KMS-11 (cell line): ENCODE measurements around the gene AFF3.

Experiments used
- H2AFZ ChIP-seq: fragments of 200-600 bp; sonication (generic); 2 replicates; pipeline ENCODE4 v1.6.1; 2016; ENCODE audit warnings: antibody characterized with exemption, mixed run types, low read depth
- H3K27ac ChIP-seq: fragments of 200-600 bp; sonication (generic); 2 replicates; pipeline ENCODE4 v1.6.1; 2016; ENCODE audit warnings: mild to moderate bottlenecking, mixed run types
- H3K27me3 ChIP-seq: fragments of 200-600 bp; sonication (generic); 2 replicates; pipeline ENCODE4 v1.6.1; 2017; ENCODE audit warnings: mild to moderate bottlenecking, low read depth, mixed run types, moderate library complexity; ENCODE audit not compliant: insufficient read depth
- H3K36me3 ChIP-seq: fragments of 200-600 bp; sonication (generic); 2 replicates; pipeline ENCODE4 v1.6.1; 2017; ENCODE audit warnings: mild to moderate bottlenecking, mixed run types; ENCODE audit not compliant: insufficient read depth
- H3K4me1 ChIP-seq: fragments of 200-600 bp; sonication (generic); 2 replicates; pipeline ENCODE4 v1.6.1; 2016; ENCODE audit warnings: mild to moderate bottlenecking, low read depth, mixed run types; ENCODE audit not compliant: poor library complexity, severe bottlenecking
- H3K4me2 ChIP-seq: fragments of 200-600 bp; sonication (generic); 2 replicates; pipeline ENCODE4 v1.7.0; 2016; ENCODE audit warnings: mild to moderate bottlenecking, mixed run types
- H3K4me3 ChIP-seq: fragments of 200-600 bp; sonication (generic); IDR thresholded peaks from 2 replicates; pipeline ENCODE4 v1.6.1; 2017; ENCODE audit warnings: low read depth, low read length, mixed read lengths; ENCODE audit not compliant: insufficient read depth
- H3K79me2 ChIP-seq: fragments of 200-600 bp; sonication (generic); 2 replicates; pipeline ENCODE4 v1.6.1; 2016; ENCODE audit warnings: low read depth, mixed run types; ENCODE audit not compliant: insufficient read depth
- H3K9ac ChIP-seq: fragments of 200-600 bp; sonication (generic); 2 replicates; pipeline ENCODE4 v1.6.1; 2016; ENCODE audit warnings: mild to moderate bottlenecking, mixed run types
- H4K20me1 ChIP-seq: fragments of 200-600 bp; sonication (generic); 2 replicates; pipeline ENCODE4 v1.6.1; 2016; ENCODE audit warnings: mild to moderate bottlenecking, mixed run types; ENCODE audit not compliant: insufficient read depth
- CTCF ChIP-seq: fragments of 200-600 bp; sonication (generic); conservative IDR thresholded peaks from 2 replicates; pipeline ENCODE4 v1.6.1; 2017; ENCODE audit warnings: low read depth, mild to moderate bottlenecking, antibody characterized with exemption, low read length, moderate library complexity, mixed read lengths

AFF3 gene

GRCh38 chr2:99865818-99866676, 276.3 kb downstream of the AFF3 start:
- Histone ChIP-seq H3K27me3 (no peaks in the 10 kb centered on the region), H3K79me2 (no peaks in the 10 kb centered on the region)
- no peak for TF ChIP-seq CTCF

GRCh38 chr2:99864561-99865553, 277.5 kb downstream of the AFF3 start:
- Histone ChIP-seq H3K4me1 (no peaks in the 10 kb centered on the region), H4K20me1 (no peaks in the 10 kb centered on the region), H3K27me3 (no peaks in the 10 kb centered on the region), H3K4me2 (no peak overlapping the region), H3K79me2 (no peaks in the 10 kb centered on the region), H3K9ac (no peak overlapping the region), H2AFZ (no peak overlapping the region), H3K36me3 (no peaks in the 10 kb centered on the region), H3K27ac (no peak overlapping the region), H3K4me3 (no peak overlapping the region)
- TF ChIP-seq CTCF = no peak

More at GRCh38 chr2:99865818-99866676, 276.3 kb downstream of the AFF3 start:
- Histone ChIP-seq H3K4me2 (no peak overlapping the region), H3K4me1 (no peaks in the 10 kb centered on the region), H3K4me3 (no peak overlapping the region), H3K36me3 (no peaks in the 10 kb centered on the region), H4K20me1 (no peaks in the 10 kb centered on the region), H3K9ac (no peak overlapping the region), H3K27ac (no peak overlapping the region), H2AFZ (no peak overlapping the region)

GRCh38 chr2:99863903-99864270, 278.5 kb downstream of the AFF3 start:
- H3K79me2 ChIP-seq = no peaks in the 10 kb centered on the region
- no peaks in the 10 kb centered on the region for H3K27me3 ChIP-seq
- no peak overlapping the region for H3K4me3 ChIP-seq
- H2AFZ ChIP-seq = no peak overlapping the region
- no peak overlapping the region for H3K9ac ChIP-seq
- no peaks in the 10 kb centered on the region for H3K36me3 ChIP-seq
- no peak overlapping the region for H3K27ac ChIP-seq
- TF ChIP-seq CTCF = no peak
- no peaks in the 10 kb centered on the region for H4K20me1 ChIP-seq
- H3K4me2 ChIP-seq = no peak overlapping the region
- H3K4me1 ChIP-seq = no peaks in the 10 kb centered on the region

- no peaks in the 10 kb centered on the region for H3K4me1 ChIP-seq
- H3K27ac ChIP-seq = no peak overlapping the region
- no peaks in the 10 kb centered on the region for H3K36me3 ChIP-seq
- no peaks in the 10 kb centered on the region for H3K27me3 ChIP-seq
- no peak overlapping the region for H3K4me3 ChIP-seq
- H3K79me2 ChIP-seq = no peaks in the 10 kb centered on the region
- H4K20me1 ChIP-seq = no peaks in the 10 kb centered on the region
- no peak overlapping the region for H2AFZ ChIP-seq
- no peak overlapping the region for H3K9ac ChIP-seq
- no peak overlapping the region for H3K4me2 ChIP-seq
- TF ChIP-seq CTCF = no peak
Observed at GRCh38 chr2:99863236-99863902, 279.0 kb downstream of the AFF3 start.
